Measurements from ENCODE around the gene TIMP2. TPM values are rescaled to one million over a fixed set of nuclear protein-coding genes. Genes with fewer than 3 reads are reported as not detected.
A peak's percentile ranks its signal among the peaks of the same experiment; 100 is the strongest.

Gene TIMP2
- total RNA-seq, 1 experiment from 2014 or later, result 64.8 TPM

DNA sequence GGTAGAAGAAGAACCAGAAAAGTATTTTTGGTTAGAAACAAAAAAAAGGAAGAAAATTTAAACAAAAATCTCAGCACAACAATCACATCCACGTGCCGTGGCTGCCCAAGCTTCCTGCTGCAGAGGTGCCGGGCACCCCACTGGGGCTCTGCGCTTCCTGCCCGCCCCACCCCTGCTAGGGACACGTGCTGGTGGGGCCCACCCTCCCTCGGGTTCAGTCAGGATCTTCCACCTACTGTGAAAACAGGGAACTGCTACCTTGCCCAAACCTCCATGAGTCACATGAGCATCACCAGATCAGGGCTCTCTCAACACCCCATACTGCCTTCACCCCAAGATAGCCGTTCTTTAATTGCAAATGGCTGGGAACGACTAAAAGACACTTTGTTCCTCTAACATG lies 118.7 kb downstream of the TIMP2 start:
- H3K4me2 ChIP-seq (ENCODE audit: low read length), result no peak overlapping the region
- no peaks in the 10 kb centered on the region for H3K9me3 ChIP-seq (ENCODE audit: control insufficient read depth in 1 of 2, insufficient read depth in 1 of 2, low read depth in 1 of 2, low read length in 2 of 2)
- ChIA-PET POLR2A (no interaction called here), RAD21 (ENCODE audit: low non-redundant PET in 1 of 2, low total read pairs in 2 of 2, uncharacterized antibody in 2 of 2, unreplicated experiment in 2 of 2) (no interaction called here), CTCF (no interaction called here)
- H3K27ac ChIP-seq (ENCODE audit: low read depth, low read length), result no peak overlapping the region
- ATAC-seq (peak; percentile 45), DNase-seq (ENCODE audit: low read depth, low spot score) (no peak)
- peaks cover 4% of the 10 kb centered on the region; the same call in 1 of the 2 replicates for H4K20me1 ChIP-seq (ENCODE audit: insufficient read depth)
- TF ChIP-seq ZNF274 (IDR thresholded peaks at IDR 0.05; ENCODE audit: low read depth, low read length), result no peak
- TF ChIP-seq, protein P1, sequence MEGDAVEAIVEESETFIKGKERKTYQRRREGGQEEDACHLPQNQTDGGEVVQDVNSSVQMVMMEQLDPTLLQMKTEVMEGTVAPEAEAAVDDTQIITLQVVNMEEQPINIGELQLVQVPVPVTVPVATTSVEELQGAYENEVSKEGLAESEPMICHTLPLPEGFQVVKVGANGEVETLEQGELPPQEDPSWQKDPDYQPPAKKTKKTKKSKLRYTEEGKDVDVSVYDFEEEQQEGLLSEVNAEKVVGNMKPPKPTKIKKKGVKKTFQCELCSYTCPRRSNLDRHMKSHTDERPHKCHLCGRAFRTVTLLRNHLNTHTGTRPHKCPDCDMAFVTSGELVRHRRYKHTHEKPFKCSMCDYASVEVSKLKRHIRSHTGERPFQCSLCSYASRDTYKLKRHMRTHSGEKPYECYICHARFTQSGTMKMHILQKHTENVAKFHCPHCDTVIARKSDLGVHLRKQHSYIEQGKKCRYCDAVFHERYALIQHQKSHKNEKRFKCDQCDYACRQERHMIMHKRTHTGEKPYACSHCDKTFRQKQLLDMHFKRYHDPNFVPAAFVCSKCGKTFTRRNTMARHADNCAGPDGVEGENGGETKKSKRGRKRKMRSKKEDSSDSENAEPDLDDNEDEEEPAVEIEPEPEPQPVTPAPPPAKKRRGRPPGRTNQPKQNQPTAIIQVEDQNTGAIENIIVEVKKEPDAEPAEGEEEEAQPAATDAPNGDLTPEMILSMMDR (IDR thresholded peaks at IDR 0.05 in 2 of 3, conservative IDR thresholded peaks at IDR 0.05 in 1 of 3; ENCODE audit: borderline replicate concordance in 1 of 3, insufficient read depth in 1 of 3, low read depth in 2 of 3, low read length in 2 of 3), result peak in 2 of 3 experiments; percentile 7 to 17; a peak in 1 of 6 replicates
- intact Hi-C loops (cut with micrococcal nuclease), result no loop called here
- no peak overlapping the region for H2AFZ ChIP-seq (ENCODE audit: low read depth, low read length, poor library complexity, severe bottlenecking)
- H3K4me1 ChIP-seq (ENCODE audit: control insufficient read depth in 1 of 2, insufficient read depth in 2 of 2, low read length in 2 of 2), result no peaks in the 10 kb centered on the region
- H3K9me2 ChIP-seq (ENCODE audit: insufficient read depth), result no peaks in the 10 kb centered on the region
- no peak overlapping the region for H3K4me3 ChIP-seq (replicated peaks in 1 of 2; ENCODE audit: low read depth in 1 of 2, low read length in 2 of 2)
- BruUV-seq (replicated peaks), result TSS peak; percentile 10
- peaks cover 65 to 89% of the 10 kb centered on the region in 2 experiments for H3K36me3 ChIP-seq (ENCODE audit: control insufficient read depth in 1 of 2, insufficient read depth in 2 of 2, low read length in 2 of 2)
- H3K9ac ChIP-seq (ENCODE audit: low read length), result no peak overlapping the region
- H3K27me3 ChIP-seq (ENCODE audit: insufficient read depth, low read length), result no peaks in the 10 kb centered on the region
- peaks cover 80% of the 10 kb centered on the region; the same call in 1 of the 2 replicates for H3K79me2 ChIP-seq (ENCODE audit: insufficient read depth, low read length)

- no peaks in the 10 kb centered on the region for H3K4me1 ChIP-seq (ENCODE audit: control insufficient read depth in 1 of 2, insufficient read depth in 2 of 2, low read length in 2 of 2)
- ChIA-PET CTCF (no interaction called here), RAD21 (ENCODE audit: low non-redundant PET in 1 of 2, low total read pairs in 2 of 2, uncharacterized antibody in 2 of 2, unreplicated experiment in 2 of 2) (no interaction called here), POLR2A (no interaction called here)
- ATAC-seq (no peak), DNase-seq (ENCODE audit: low read depth, low spot score) (no peak)
- no peaks in the 10 kb centered on the region for H3K27me3 ChIP-seq (ENCODE audit: insufficient read depth, low read length)
- no peak overlapping the region for H3K4me3 ChIP-seq (replicated peaks in 1 of 2; ENCODE audit: low read depth in 1 of 2, low read length in 2 of 2)
- H3K79me2 ChIP-seq (ENCODE audit: insufficient read depth, low read length), result peaks cover 79% of the 10 kb centered on the region; the same call in 1 of the 2 replicates
- H3K9ac ChIP-seq (ENCODE audit: low read length), result no peak overlapping the region
- H3K4me2 ChIP-seq (ENCODE audit: low read length), result no peak overlapping the region
- no TSS peak for BruUV-seq (replicated peaks)
- no peak overlapping the region for H3K27ac ChIP-seq (ENCODE audit: low read depth, low read length)
- no peak overlapping the region for H2AFZ ChIP-seq (ENCODE audit: low read depth, low read length, poor library complexity, severe bottlenecking)
- H4K20me1 ChIP-seq (ENCODE audit: insufficient read depth), result peaks cover 4% of the 10 kb centered on the region; the same call in 1 of the 2 replicates
- peaks cover 58 to 86% of the 10 kb centered on the region in 2 experiments for H3K36me3 ChIP-seq (ENCODE audit: control insufficient read depth in 1 of 2, insufficient read depth in 2 of 2, low read length in 2 of 2)
- H3K9me2 ChIP-seq (ENCODE audit: insufficient read depth), result no peaks in the 10 kb centered on the region
- H3K9me3 ChIP-seq (ENCODE audit: control insufficient read depth in 1 of 2, insufficient read depth in 1 of 2, low read depth in 1 of 2, low read length in 2 of 2), result no peaks in the 10 kb centered on the region
- intact Hi-C loops (cut with micrococcal nuclease), result no loop called here
- no peak for TF ChIP-seq EZH2phosphoT487 (IDR thresholded peaks at IDR 0.05; ENCODE audit: borderline replicate concordance)
- no peak for TF ChIP-seq REST (IDR thresholded peaks at IDR 0.05; ENCODE audit: low read depth)
- no peak for TF ChIP-seq TCF7L2 (IDR thresholded peaks at IDR 0.05; ENCODE audit: borderline replicate concordance, extremely low read depth, insufficient read depth, insufficient read length)
- TF ChIP-seq EZH2 (IDR thresholded peaks at IDR 0.05), result no peak
- no peak for TF ChIP-seq CEBPB (IDR thresholded peaks at IDR 0.05; ENCODE audit: low read depth)
- TF ChIP-seq SRF (IDR thresholded peaks at IDR 0.05; ENCODE audit: low read depth), result no peak
- no peak for TF ChIP-seq ELF1 (IDR thresholded peaks at IDR 0.05; ENCODE audit: borderline replicate concordance, low read depth)
- TF ChIP-seq SIN3A (IDR thresholded peaks at IDR 0.05; ENCODE audit: low read depth), result no peak
- no peak for TF ChIP-seq FOSL1 (IDR thresholded peaks at IDR 0.05; ENCODE audit: low read depth)
- no peak for TF ChIP-seq POLR2AphosphoS5 (IDR thresholded peaks at IDR 0.05; ENCODE audit: low read depth, low read length)
- no peak for TF ChIP-seq SP1 (IDR thresholded peaks at IDR 0.05; ENCODE audit: low read depth)
- no peak for TF ChIP-seq EGR1 (IDR thresholded peaks at IDR 0.05; ENCODE audit: low read depth)
- no peak for TF ChIP-seq RAD21 (IDR thresholded peaks at IDR 0.05; ENCODE audit: low read depth)
- no peak for TF ChIP-seq CBX3 (IDR thresholded peaks at IDR 0.05; ENCODE audit: low read depth)
Measured at GRCh38 chr17:78805301-78805700, 119.9 kb downstream of the TIMP2 start.

Data from HCT116 (cell line).